Keratinocyte (primary cell): ENCODE results near the gene RNF112. TPM values are rescaled to one million over a fixed set of nuclear protein-coding genes. Genes with fewer than 3 reads are reported as not detected.

ENCODE experiments used
- DNase-seq: peaks from one replicate; pipeline ENCODE4 v3.0.0-alpha.2; 2011; ENCODE audit warnings: low read depth, missing footprints, low spot score
- FAIRE-seq: peaks from 2 replicates; lab custom pipeline; 2011; peaks lifted over from hg19 to GRCh38; lab: Jason Lieb, UNC
- H2AFZ ChIP-seq: 2 replicates; pipeline ENCODE4 v1.6.0; 2012; ENCODE audit warnings: low read length, control low read depth, inconsistent platforms; ENCODE audit not compliant: control insufficient read depth
- H3K27ac ChIP-seq: 2 replicates; pipeline ENCODE4 v1.5.1; 2011; ENCODE audit warnings: low read length; ENCODE audit not compliant: control insufficient read depth, insufficient read depth
- H3K27me3 ChIP-seq: 3 replicates; pipeline ENCODE4 v1.6.0; 2011; ENCODE audit warnings: low read length; ENCODE audit not compliant: control insufficient read depth, insufficient read depth; ENCODE audit errors: extremely low read depth
- H3K36me3 ChIP-seq, 2 experiments: 2 replicates in 1 of 2; 3 replicates in 1 of 2; pipeline ENCODE4 v1.5.1; 2011; ENCODE audit warnings: low read length in 2 of 2, mild to moderate bottlenecking in 1 of 2; ENCODE audit not compliant: control insufficient read depth in 2 of 2, insufficient read depth in 2 of 2; ENCODE audit errors: extremely low read depth in 1 of 2
- H3K4me1 ChIP-seq: 3 replicates; pipeline ENCODE4 v1.5.1; 2011; ENCODE audit warnings: low read length; ENCODE audit not compliant: control insufficient read depth, insufficient read depth; ENCODE audit errors: extremely low read depth
- H3K4me2 ChIP-seq: 3 replicates; pipeline ENCODE4 v1.6.0; 2011; ENCODE audit warnings: low read depth, low read length; ENCODE audit not compliant: control insufficient read depth, insufficient read depth; ENCODE audit errors: extremely low read depth
- H3K4me3 ChIP-seq, 3 experiments: fragments of 200-600 bp in 1 of 3; sonication (generic) in 1 of 3; 2 replicates in 2 of 3; 3 replicates in 1 of 3; pipeline ENCODE4 v1.5.1; 2011 to 2016; ENCODE audit warnings: low read length in 3 of 3, mild to moderate bottlenecking in 3 of 3, control low read depth in 2 of 3, inconsistent platforms in 1 of 3, low read depth in 1 of 3, mixed read lengths in 1 of 3, mixed run types in 1 of 3, moderate library complexity in 1 of 3; ENCODE audit not compliant: control insufficient read depth in 2 of 3, insufficient read depth in 2 of 3; ENCODE audit errors: extremely low read depth in 1 of 3
- H3K79me2 ChIP-seq: 2 replicates; pipeline ENCODE4 v1.6.0; 2012; ENCODE audit warnings: low read length; ENCODE audit not compliant: control insufficient read depth, insufficient read depth
- H3K9ac ChIP-seq: 3 replicates; pipeline ENCODE4 v1.6.0; 2011; ENCODE audit warnings: low read length; ENCODE audit not compliant: control insufficient read depth, insufficient read depth; ENCODE audit errors: extremely low read depth
- H3K9me1 ChIP-seq: 3 replicates; pipeline ENCODE4 v1.6.0; 2011; ENCODE audit warnings: low read length; ENCODE audit not compliant: control insufficient read depth, insufficient read depth; ENCODE audit errors: extremely low read depth
- H3K9me3 ChIP-seq: 2 replicates; pipeline ENCODE4 v1.5.1; 2012; ENCODE audit warnings: low read depth, low read length; ENCODE audit not compliant: control insufficient read depth
- H4K20me1 ChIP-seq: 3 replicates; pipeline ENCODE4 v1.6.0; 2011; ENCODE audit warnings: low read length; ENCODE audit not compliant: control insufficient read depth, insufficient read depth; ENCODE audit errors: extremely low read depth
- EZH2 ChIP-seq: IDR thresholded peaks from one replicate; pipeline ENCODE4 v1.6.1; 2012; ENCODE audit warnings: inconsistent platforms, mild to moderate bottlenecking, low read length, moderate library complexity
- dilution Hi-C: fragments of 300-500 bp; cut with MboI; formaldehyde crosslinking; loops from one replicate; pipeline ENCODE4 v1.7.0; 2020; ENCODE audit warnings: low sequenced_read_pairs; ENCODE audit not compliant: extremely low pct_ligation_motif_present
- polyA plus RNA-seq, 5 experiments: library from polyadenylated mRNA; depleted of rRNA in 3 of 5; stranded (reverse) in 3 of 5; stranded (forward) in 1 of 5; unstranded in 1 of 5; fragments of >200 nt; gene quantifications; 1 replicate in 1 of 5; 2 replicates in 3 of 5; 3 replicates in 1 of 5; pipeline versions ENCODE4 v1.2.1 to v1.2.3, GENCODE V29; 2011 to 2012; ENCODE audit warnings: missing spikeins in 2 of 5, low read depth in 1 of 5, low replicate concordance in 1 of 5
- TF ChIP-seq, protein P1 (sequence below), 3 experiments: IDR thresholded peaks in 1 of 3; conservative IDR thresholded peaks in 1 of 3; optimal IDR thresholded peaks in 1 of 3; 2 replicates in 2 of 3; 3 replicates in 1 of 3; pipeline versions ENCODE3 to v1.5.1; 2011; ENCODE audit warnings: low read length in 3 of 3, mild to moderate bottlenecking in 3 of 3, moderate library complexity in 2 of 3, control low read depth in 1 of 3, inconsistent platforms in 1 of 3; ENCODE audit not compliant: insufficient read depth in 2 of 3; ENCODE audit errors: extremely low read depth in 1 of 3

Gene RNF112
- polyA plus RNA-seq, 1 donor (not counting 4 experiments of a cell fraction or from before 2014, with no cell fraction given) = 0.05 TPM

DNA sequence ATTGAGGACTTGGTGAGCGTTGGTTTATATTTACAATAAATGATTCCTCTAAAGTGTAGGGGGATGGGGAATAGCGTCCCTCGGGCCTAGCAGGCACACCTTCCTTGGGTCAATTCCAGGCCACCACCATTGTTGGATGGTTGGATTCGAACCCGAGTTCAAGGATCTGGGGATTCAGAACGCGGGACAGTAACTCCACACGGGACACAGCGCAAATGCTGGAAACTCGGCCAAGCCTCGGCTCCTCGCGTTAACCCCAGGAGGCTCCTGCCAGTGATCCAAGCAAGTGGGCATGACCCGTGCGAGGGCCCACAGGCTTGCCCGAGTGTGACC, 49.1 kb upstream of the RNF112 start:
- peaks cover 0 to 5% of the 10 kb centered on the region in 2 experiments for H3K36me3 ChIP-seq
- DNase-seq = no peak
- no peak for TF ChIP-seq EZH2
- TF ChIP-seq, protein P1, sequence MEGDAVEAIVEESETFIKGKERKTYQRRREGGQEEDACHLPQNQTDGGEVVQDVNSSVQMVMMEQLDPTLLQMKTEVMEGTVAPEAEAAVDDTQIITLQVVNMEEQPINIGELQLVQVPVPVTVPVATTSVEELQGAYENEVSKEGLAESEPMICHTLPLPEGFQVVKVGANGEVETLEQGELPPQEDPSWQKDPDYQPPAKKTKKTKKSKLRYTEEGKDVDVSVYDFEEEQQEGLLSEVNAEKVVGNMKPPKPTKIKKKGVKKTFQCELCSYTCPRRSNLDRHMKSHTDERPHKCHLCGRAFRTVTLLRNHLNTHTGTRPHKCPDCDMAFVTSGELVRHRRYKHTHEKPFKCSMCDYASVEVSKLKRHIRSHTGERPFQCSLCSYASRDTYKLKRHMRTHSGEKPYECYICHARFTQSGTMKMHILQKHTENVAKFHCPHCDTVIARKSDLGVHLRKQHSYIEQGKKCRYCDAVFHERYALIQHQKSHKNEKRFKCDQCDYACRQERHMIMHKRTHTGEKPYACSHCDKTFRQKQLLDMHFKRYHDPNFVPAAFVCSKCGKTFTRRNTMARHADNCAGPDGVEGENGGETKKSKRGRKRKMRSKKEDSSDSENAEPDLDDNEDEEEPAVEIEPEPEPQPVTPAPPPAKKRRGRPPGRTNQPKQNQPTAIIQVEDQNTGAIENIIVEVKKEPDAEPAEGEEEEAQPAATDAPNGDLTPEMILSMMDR (optimal IDR thresholded peaks at IDR 0.05 in 1 of 3, IDR thresholded peaks at IDR 0.05 in 1 of 3, conservative IDR thresholded peaks at IDR 0.05 in 1 of 3; ENCODE audit: extremely low read depth in 1 of 3, insufficient read depth in 2 of 3, low read length in 3 of 3) = no peak
- peak overlapping the region; percentile 85 for H3K9ac ChIP-seq
- no peaks in the 10 kb centered on the region for H3K9me3 ChIP-seq
- FAIRE-seq = peak; percentile 64
- H3K27me3 ChIP-seq = no peaks in the 10 kb centered on the region
- H2AFZ ChIP-seq = peak overlapping the region; percentile 93
- H3K4me1 ChIP-seq = peaks cover 12% of the 10 kb centered on the region
- H3K79me2 ChIP-seq = peaks cover 2% of the 10 kb centered on the region
- H4K20me1 ChIP-seq = no peaks in the 10 kb centered on the region
- peak overlapping the region; percentile 88 for H3K4me2 ChIP-seq
- no peaks in the 10 kb centered on the region for H3K9me1 ChIP-seq
- dilution Hi-C loops = loop anchor here (5.0 to 25.0 kb wide), 2 partner anchors 95 to 300 kb away; no protein-coding TSS in a partner anchor
- peak overlapping the region; percentile 68 to 90 (median 85) for H3K4me3 ChIP-seq
- H3K27ac ChIP-seq = peak overlapping the region; percentile 79

DNA sequence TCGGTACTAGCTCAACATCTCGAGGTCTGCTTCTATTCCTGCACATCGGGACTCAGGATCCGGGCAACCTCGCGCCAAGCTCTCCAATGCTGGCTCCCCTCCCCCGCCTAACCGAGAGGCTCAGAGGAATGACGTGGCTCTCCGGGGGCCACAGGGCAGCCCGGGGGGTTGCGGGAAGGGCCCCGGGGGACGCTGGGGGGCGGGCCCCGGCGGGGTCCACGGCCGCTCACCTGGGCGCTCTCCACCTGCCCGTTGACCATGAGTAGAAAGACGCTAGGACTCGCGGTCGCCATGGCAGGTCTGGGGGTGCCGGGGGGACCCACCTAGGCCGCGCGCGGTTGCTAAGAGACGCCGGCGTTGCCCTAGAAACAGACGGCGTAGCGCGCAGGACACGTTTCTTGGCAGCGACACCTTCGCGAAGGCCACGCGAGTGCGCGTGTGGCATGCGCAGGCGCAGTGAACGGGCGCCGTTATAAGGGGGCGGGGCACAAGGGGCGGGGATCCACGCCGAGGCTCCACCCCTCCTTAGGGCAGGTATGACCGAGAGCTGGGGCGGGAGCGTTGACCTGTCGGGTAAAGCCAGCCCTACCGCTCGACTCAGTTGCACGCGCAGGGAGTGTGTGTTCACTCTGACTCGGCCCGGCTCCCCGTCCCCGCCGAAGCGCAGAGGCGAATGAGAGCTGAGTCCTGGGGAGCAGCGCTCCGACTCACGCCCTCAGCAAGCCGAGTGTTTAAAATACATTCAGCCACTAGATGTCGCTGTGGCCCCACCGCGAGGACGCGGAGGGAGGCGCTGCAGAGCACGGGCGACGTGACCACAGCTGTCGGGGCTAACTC, 48.5 kb upstream of the RNF112 start, which contains the start of gene B9D1:
TSS of gene B9D1 (minus strand) at position 447 of the 837 bp plus-strand sequence. CDS start at position 293, 154 bp downstream.
- no peaks in the 10 kb centered on the region for H3K9me3 ChIP-seq
- H3K79me2 ChIP-seq = peaks cover 2% of the 10 kb centered on the region
- DNase-seq (peak; percentile 68), FAIRE-seq (peak; percentile 88)
- peak within 1 kb of the TSS; percentile 79 for H3K27ac ChIP-seq
- dilution Hi-C loops = loop anchor here (5.0 to 25.0 kb wide), 2 partner anchors 95 to 300 kb away; no protein-coding TSS in a partner anchor
- peak within 1 kb of the TSS; percentile 68 to 90 (median 85) for H3K4me3 ChIP-seq
- H3K4me1 ChIP-seq = peaks cover 12% of the 10 kb centered on the region
- H3K9me1 ChIP-seq = no peaks in the 10 kb centered on the region
- peak within 1 kb of the TSS; percentile 99 for H2AFZ ChIP-seq
- no peaks in the 10 kb centered on the region for H4K20me1 ChIP-seq
- H3K9ac ChIP-seq = peak within 1 kb of the TSS; percentile 85
- peaks cover 0 to 5% of the 10 kb centered on the region in 2 experiments for H3K36me3 ChIP-seq
- no peak for TF ChIP-seq EZH2
- TF ChIP-seq, protein P1 (optimal IDR thresholded peaks at IDR 0.05 in 1 of 3, IDR thresholded peaks at IDR 0.05 in 1 of 3, conservative IDR thresholded peaks at IDR 0.05 in 1 of 3; ENCODE audit: extremely low read depth in 1 of 3, insufficient read depth in 2 of 3, low read length in 3 of 3) = peak; percentile 88 to 99 (median 98)
- H3K27me3 ChIP-seq = no peaks in the 10 kb centered on the region
- H3K4me2 ChIP-seq = peak within 1 kb of the TSS; percentile 88
